Measurements from ENCODE around the gene FOXP1.
A peak's percentile ranks its signal among the peaks of the same experiment; 100 is the strongest.

FOXP1 gene

DNA sequence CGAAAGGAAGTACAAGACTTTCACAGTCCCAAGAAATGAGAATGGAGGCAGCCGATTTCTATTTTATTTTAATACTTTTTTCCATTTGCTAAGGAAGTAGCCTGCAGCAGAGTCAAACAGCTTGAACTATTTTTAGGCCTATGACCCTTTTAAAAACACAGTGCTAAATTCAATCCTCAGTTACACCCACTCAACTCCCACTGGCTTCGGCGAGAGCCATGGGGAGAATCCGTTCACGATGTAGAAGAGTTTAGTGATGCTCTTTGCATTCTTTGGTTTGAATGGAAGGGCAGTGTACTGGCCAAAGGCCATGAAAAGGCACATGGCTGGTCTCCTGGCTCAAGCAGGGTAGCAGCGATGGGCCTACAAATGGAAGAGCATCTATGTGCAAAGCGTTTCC is 343.5 kb downstream of the FOXP1 start:
- no peak for DNase-seq (ENCODE audit: low spot score)

DNA sequence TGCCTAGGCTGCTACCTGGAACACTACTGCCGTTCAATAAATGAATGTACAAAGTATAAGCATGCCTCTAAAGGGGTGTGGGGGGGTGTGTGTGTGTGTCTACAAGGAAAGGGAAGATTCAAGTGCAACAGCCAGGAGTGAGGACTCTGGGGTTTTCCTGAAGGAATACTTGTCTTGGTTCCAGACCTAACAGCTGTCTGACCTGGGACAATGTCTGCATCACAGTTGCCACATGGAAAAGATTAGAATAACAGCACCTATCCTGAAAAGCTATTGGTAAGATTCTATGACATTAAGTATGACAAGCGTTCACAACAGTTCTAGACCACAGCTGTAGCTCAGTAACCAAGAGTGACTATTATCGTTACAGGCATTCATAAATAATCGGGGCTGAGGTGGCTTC is 345.2 kb downstream of the FOXP1 start:
- no peak for DNase-seq (ENCODE audit: low spot score)

DNA sequence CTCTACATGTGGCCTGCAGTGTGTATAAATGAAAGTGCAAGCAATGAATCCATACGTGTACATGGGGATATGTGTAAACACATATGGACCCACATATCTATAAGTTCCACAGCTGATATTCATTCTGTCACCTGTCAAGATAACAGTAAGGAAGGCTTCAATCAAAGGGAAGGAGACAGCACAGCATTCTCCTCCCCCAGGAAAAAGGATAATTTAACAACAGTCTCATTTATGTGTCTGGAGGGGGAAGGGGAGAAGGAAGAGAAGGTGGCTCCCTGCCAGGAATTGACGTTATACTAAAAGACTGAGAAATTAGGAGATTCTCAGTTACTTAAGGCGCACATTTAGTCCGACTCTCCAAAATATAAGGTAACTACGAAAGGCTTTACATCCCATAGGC is 345.9 kb downstream of the FOXP1 start:
- no peak for DNase-seq (ENCODE audit: low spot score)

DNA sequence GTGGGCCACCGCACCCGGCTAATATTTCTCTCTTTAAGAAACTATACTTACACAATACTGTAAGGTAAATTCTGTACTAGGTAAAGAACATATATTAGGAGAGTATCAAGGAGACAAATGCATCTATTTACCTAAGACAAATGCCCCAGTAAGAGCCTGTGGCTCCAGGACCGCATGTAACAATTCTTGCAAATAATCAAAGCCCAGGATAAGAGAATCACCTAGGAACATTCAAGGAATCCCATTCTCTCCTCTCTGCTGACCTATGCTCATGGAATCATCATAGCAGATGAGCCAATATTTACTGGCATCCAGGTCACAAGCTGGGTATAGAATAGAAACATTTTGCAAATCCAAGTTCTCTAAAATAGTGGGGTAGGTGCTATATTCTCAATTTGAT is 347.7 kb downstream of the FOXP1 start:
- DNase-seq (ENCODE audit: low spot score) = no peak

DNA sequence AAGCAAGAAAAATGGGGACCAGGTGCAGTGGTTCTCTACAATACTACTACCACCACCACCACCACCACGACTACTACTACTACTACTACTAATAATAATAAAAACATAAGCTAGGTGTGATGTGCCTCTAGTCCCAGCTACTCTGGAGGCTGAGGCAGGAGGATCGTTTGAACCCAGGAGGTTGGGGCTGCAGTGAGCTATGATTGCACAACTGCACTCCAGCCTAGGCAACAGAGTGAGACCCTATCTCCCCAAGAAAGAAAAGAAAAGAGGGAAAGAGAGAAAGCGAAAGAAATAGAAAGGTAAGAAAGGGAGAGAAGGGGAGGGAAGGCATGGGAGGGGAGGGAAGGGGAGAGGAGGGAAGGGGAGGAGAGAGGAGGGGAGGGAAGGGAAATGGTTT is 350.6 kb downstream of the FOXP1 start:
- no peak for DNase-seq (ENCODE audit: low spot score)

DNA sequence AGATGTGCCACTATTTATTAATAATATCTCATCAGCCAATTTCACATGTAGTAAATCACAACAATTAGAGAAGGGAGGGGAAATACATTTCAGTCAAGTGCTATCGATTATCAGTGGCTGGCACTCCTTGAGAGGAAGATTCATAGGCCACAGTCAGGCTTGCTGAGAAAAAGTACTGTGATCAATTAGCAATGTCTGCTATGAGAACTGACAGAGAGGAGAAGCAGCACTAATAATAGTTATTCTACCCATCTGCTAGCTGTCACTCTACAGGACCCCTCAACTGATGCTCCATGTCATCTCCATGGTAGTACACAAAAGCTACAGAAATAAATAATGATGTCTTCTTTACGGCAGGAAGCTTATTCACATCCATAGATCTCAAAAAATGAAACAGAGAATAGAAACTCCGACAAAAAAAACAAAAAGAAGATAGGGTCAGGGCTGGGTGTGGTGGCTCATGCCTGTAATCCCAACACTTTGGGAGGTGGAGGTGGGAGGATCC is 351.3 kb downstream of the FOXP1 start:
- no peak for DNase-seq (ENCODE audit: low spot score)

DNA sequence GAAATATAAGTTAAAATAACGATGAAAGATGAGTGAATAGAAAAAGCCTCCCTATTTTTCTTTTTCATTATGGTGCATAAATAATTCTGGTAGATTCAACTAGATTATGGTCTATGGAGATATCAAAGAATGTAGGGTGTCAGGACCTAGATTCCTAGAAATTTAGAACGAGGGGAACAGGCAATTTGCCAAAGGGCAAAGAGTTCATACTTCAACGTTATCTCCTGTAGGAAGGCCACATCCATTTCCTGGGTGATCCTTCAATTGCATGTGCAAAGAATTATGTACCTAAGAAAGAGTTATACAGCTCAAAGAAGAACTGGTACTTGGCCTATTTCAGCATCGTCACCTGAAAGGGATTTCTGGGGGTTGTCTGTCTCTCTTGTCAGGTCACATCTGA is 351.8 kb downstream of the FOXP1 start:
- DNase-seq (ENCODE audit: low spot score) = no peak

DNA sequence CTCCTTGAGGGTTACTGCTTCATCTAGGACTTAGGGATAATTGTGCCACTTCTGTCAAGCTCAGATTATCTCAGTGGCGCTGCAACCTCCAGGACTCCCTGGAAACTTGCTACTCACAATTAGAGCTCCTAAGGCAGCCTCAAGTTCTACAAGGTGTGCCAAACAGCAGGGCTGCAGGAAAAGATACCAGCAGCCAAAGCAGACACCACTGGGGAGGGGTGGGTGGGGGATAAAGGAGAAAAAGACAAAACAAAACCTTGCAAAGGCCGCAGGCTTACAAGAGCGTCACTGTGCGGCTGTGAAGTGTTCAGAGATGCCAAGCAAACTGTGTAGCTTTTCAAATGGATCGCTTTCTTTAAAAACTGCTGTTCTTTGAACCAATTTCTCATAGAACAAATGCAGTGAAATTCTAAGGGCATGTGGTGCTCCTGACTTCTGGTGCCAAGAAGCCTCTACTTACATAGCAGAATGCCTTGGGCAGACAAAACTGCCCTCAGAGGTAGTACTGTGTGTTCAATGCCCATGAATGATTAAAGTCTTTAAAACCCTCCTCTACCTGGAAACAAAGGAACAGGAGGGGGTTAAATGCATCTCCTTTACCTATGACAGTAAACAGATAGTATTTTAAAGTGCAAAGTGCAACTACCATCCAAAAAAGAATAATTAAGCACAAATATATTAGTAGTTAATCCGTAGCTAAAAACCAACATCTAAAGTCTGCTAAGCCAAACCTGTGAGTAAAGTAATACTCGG is 353.4 kb downstream of the FOXP1 start:
- peak; percentile 8 for DNase-seq (ENCODE audit: low spot score)

DNA sequence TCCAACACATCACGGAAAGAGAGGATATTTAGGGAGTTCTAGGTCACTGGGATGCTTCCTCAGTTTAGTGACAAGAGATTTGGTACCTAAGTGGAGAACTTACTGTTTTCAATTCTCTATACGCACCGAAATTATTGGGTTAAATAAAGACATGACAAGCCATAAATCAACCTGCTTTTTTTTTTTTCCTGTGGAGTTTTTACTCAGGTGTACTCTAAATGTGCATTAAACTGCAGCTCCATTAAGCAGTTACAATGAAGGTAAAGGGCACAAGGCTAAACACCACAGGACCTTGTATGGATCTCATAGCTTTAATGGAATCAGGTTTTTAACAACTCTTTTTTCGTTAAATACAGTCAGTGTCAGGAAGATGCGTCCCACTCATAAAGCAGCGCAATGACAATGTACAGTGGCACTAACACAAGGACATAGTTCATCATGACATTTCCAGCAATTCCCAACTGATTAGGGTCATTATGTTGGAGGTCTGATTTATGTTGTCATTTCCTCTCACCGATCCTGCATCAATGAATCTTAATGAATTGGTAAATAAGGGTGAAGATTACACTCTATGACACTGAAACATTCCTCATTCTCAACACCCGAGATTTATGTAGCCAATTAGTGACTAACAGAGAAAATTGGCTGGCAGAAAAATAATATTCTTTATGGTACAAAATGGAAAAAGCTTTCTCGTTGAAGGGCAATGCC is 355.2 kb downstream of the FOXP1 start:
- DNase-seq (ENCODE audit: low spot score) = no peak

DNA sequence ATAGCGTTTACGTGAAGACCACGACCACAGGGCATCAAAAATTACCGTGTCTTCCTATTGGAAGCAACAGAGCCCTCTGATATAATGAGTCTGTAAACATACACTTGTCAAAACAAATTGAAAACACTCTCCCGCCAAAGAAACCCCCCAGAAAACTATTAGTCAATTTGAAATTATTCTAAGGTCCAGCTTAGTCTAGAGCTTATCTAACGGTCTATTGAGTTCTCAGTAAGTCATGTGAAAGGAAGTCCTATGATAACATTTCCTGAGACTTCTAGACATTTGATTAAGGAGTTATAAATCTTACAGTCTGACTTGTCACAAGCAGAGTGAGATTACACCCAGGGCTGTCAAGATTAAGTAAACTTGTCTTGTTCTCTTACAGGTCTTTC is 356.3 kb downstream of the FOXP1 start:
- no peak for DNase-seq (ENCODE audit: low spot score)

DNA sequence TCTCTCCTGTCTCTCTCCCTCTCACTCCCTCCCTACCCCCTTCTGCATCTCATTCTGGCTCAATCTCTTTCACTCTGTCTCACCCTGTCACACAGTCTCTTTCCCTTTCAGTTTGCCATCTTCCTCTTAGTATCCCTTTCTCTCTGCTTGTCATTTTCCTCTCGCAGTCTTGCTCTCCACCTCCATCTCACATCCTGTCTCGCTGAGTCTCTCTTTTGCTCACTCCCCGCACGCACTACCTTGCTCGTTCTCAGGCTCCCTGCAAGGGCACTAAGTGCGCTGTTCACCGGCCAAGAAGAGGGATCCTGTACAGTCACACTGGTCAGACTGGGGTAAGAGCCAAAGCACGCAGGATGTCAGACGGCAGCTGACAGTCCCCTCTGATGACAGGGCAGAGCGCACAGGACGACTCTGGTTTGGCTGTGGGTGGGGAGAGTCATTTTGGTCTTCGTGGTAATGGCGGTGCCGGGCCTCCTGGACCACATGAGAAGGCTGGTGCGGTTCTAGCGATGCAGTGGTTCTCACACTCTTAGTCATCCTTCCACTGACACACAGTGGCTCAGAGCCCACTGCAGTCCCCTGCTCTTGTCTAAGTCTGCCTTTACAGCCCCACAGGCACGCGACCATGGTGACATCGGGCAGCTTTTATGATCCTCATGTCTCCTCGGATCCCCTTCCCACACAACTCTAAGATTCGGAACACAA is 356.8 kb downstream of the FOXP1 start:
- peak; percentile 77 for DNase-seq (ENCODE audit: low spot score)

DNA sequence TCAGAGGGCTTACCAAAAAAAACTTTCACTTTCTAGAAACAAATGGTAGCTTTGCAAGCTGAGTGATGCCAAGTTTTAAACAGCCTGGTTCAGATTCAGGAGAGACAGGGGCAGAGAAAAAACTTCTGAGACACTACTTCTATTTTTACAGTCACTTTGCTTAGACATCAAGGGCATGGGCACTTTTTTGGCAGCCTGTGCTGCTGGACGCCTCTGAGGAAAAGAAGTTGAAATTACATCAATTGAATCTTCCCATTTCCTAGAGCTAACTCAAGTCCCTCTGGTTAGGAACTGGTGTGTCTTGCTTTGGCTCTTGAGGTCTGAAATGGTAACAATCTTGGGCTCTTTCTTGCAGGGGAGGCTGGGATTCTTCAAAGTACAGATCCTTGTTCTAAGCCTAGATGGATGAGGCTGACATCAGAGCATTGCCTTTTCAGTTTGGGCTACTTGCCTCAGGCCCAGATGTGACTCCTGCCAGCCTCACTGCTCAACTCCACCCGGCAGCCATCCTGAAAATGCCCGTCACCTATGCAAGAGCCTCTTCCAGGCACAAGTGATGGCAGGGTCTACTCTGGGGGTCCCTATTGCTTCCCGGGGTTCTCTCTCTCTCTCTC is 357.5 kb downstream of the FOXP1 start:
- no peak for DNase-seq (ENCODE audit: low spot score)

DNA sequence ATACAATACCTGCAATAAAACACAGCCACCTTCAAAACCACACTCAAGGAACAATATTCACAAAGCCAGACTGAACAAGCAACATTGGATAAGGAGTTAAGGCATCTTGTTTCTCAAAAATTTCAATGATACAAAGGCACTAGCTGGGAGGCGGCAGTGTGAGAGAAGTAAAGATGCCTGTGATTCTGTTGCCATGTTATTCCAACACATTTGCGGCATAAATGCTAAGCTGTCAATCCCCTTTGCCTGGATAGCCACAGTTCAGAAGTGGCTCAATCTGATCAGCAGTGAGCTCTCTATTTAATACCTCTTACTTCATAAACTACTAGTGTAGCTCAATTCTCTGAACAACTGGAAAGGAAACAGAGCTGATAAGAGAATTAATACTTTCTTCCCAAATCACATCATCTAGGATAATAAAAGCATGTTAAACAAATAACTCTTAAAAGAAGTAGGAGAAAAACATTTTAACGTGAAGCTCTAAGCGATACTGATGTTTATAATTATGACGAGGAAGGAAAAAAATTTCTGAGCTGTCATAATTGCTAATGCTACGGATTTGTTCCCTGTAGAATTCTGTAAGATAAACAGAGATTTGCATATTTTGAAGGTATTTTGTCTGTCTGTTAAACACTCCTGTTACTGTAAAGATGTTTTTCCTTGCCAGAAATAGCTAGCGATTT is 358.4 kb downstream of the FOXP1 start:
- DNase-seq (ENCODE audit: low spot score) = no peak

DNA sequence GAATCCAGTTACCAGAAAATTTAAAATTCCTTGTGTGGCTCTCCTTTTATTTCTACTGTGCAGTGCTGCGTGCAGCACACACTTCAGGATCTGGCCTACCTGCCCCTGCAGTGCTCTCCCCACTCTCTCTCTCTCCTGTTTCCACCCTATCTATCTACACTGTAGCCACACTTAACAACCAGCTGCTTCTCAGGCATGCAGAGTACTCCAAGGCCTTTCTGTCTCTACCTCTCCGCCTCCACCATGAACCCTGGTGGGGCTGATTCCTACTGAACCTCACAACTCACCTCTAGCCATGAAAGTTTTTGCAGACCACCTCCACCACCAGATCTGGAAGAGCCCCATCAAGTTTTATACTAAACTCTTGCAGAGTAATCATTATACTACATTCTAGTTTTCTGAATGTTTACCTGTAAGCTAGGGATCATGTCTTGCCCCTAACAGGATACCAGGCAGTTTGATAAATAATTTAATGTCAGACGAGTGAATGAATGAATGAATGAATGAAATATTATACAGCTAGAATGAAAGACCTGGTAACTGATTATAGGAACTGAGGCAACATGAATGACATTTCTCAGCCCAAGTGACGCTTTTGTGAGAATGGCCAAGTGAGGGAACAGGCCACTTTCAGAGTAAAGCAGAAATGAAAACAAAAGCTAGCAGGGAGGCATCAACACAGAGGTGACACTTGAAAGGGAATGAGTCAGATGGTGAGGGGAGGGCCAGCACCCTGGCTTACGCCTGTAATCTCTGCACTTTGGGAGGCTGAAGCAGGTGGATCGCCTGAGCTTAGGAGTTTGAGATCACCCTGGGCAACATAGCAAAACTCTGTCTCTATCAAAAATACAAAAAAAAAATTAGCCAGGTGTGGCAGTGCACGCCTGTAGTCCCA is 363.5 kb downstream of the FOXP1 start:
- no peak for DNase-seq (ENCODE audit: low spot score)

DNA sequence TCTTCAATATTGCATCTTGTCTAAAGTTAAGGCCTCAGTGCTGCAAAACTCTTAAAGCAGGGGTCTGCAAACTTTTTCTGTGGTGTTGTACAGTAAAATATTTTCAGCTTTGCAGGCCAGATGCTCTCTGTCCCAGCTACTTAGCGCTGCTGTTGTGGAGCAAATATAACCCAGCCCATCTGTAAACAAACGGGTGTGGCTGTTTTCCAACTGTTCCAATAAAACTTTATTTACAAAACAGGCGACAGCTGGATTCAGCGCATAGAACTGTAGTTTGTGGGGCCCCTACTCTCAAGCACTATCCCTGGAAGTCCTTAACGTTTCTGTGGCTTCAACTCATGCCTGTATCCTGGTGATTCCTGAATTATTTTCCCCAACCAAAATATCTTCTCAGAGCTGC is 365.0 kb downstream of the FOXP1 start:
- DNase-seq (ENCODE audit: low spot score) = no peak

DNA sequence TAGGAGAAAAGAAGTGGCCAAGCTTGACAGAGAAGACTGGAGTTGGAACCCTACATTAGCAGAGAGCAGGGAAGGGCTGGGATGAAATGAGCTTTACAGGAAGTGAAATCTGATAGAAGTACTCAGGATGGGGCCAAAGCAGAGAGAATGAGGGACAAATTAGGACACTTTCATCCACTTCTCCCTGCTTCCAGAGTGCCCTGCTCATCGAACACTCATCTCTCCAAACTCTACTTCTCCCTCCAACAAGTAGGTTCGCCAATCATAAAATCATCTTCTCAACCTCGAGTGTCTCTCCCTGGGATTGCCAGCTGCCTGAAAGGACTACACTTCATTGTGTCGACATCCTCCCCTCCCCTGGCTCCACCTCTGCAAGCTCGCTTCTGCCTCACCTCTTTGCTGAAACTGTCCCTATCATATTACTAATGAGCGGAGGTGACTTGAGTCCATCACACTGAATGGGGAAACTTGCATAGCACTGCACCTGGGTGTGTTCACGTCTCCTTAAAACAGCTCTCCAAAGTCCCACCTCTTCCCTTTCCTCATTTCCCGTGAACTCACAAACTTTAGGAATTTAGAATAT is 365.8 kb downstream of the FOXP1 start:
- DNase-seq (ENCODE audit: low spot score) = no peak

DNA sequence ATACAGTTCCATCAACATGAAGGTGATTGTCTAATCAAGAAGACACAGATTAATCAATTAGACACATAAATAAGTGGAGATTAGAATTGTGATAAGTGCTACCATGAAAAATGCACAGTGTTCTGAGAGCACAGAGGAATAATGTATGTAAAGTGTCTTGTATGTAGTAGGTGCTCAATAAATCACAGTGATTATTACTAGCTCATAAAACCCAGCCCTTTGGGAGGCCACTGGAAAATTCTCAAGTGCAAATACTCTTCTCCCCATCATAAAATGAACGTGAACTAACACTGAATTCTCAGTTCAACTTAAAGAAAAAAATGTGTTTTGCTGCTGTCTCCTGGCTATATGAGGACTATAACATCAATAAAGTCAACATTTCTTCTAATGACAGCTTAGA is 368.2 kb downstream of the FOXP1 start:
- DNase-seq (ENCODE audit: low spot score) = no peak

DNA sequence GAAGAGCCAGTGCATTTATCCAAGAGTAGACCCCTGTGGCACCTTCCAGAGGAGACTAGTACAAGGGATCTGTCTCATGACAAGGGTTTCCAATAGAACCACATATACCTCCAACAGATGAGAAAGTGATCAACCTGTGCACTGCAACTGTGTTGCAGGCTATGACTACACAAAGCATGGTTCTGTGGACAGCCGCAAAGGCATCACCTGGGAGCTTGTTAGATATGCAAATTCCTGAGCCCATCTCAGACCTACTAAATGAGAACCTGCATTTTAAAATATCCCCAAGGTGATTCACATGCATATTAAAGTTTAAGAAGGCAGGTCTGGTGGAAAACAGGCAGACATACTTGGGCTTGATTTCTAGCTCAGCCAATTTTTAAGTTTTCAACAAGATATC is 368.7 kb downstream of the FOXP1 start:
- no peak for DNase-seq (ENCODE audit: low spot score)

DNA sequence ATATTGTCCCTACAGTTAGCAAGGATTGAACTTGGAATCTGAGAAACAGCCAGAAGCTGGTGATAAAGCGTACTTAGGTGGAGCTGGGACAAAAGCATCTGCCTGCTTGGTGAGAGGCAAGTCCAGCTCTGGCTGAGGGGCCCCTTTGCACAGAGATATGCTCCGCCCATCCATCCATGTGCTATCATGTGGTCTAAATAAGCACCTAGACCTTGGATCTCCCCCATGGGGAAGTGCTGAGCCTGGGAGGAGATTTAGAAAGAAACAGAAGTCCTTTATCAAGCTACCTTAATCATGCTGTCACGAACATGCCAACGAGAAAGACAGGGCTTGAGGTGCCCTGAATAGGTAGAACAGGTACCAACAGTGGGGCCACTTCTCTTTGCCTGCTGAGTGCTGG is 369.5 kb downstream of the FOXP1 start:
- DNase-seq (ENCODE audit: low spot score) = no peak

DNA sequence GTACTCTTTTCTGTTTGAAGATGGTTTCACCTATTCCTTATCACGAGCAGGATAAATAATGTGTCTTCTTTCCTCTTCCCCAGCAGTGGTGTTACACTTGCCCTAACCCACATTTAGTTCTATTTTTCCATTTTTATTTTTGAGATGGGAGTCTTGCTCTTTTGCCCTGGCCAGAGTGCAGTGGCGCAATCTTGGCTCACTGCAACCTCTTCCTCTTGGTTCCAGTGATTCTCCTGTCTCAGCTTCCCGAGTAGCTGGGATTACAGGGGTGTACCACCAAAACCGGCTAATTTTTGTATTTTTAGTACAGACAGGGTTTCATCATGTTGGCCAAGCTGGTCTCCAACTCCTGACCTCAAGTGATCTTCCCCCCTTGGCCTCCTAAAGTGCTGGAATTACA is 372.4 kb downstream of the FOXP1 start:
- DNase-seq (ENCODE audit: low spot score) = no peak
